DND-41 (cell line): ENCODE measurements around the gene RIF1.

ENCODE experiments used
- ATAC-seq: fragments of 200-7000 bp; cut with Tn5 transposase; 3 replicates; pipeline ENCODE4 v1.9.1; 2021; ENCODE audit warnings: low read depth; ENCODE audit not compliant: insufficient read depth
- DNase-seq: peaks from one replicate; pipeline ENCODE4 v3.0.0-alpha.2; 2020
- H2AFZ ChIP-seq: 2 replicates; pipeline ENCODE4 v1.6.0; 2012; ENCODE audit warnings: low read depth, low read length
- H3K27ac ChIP-seq: 2 replicates; pipeline ENCODE4 v1.5.1; 2012; ENCODE audit warnings: low read length, inconsistent platforms
- H3K27me3 ChIP-seq: fragments of 200-600 bp; sonication (generic); 2 replicates; pipeline ENCODE4 v1.6.0; 2012; ENCODE audit warnings: low read length, mild to moderate bottlenecking, inconsistent platforms; ENCODE audit not compliant: insufficient read depth, poor library complexity
- H3K36me3 ChIP-seq: 2 replicates; pipeline ENCODE4 v1.5.1; 2012; ENCODE audit warnings: low read length, inconsistent platforms; ENCODE audit not compliant: insufficient read depth
- H3K4me1 ChIP-seq: 2 replicates; pipeline ENCODE4 v1.5.1; 2012; ENCODE audit warnings: mild to moderate bottlenecking, low read length; ENCODE audit not compliant: insufficient read depth
- H3K4me2 ChIP-seq: 2 replicates; pipeline ENCODE4 v1.6.0; 2012; ENCODE audit warnings: mild to moderate bottlenecking, moderate library complexity, low read length, inconsistent platforms; ENCODE audit not compliant: insufficient read depth
- H3K4me3 ChIP-seq, 2 experiments: fragments of 200-600 bp in 1 of 2; shearing (Covaris generic) in 1 of 2; 2 replicates each; pipeline ENCODE4 v1.5.1; 2012 to 2016; ENCODE audit warnings: inconsistent platforms in 2 of 2, low read length in 2 of 2, mild to moderate bottlenecking in 2 of 2, low read depth in 1 of 2, moderate library complexity in 1 of 2
- H3K79me2 ChIP-seq: 2 replicates; pipeline ENCODE4 v1.6.0; 2012; ENCODE audit warnings: low read length, inconsistent platforms; ENCODE audit not compliant: insufficient read depth
- H3K9ac ChIP-seq: 2 replicates; pipeline ENCODE4 v1.6.0; 2012; ENCODE audit warnings: low read depth, mild to moderate bottlenecking, inconsistent platforms, low read length, moderate library complexity
- H3K9me3 ChIP-seq: 2 replicates; pipeline ENCODE4 v1.5.1; 2012; ENCODE audit warnings: low read length, moderate library complexity, mild to moderate bottlenecking, inconsistent platforms; ENCODE audit not compliant: insufficient read depth, severe bottlenecking
- H4K20me1 ChIP-seq: 2 replicates; pipeline ENCODE4 v1.6.0; 2012; ENCODE audit warnings: low read length; ENCODE audit not compliant: insufficient read depth
- CTCF ChIP-seq: IDR thresholded peaks from 2 replicates; pipeline ENCODE4 v1.5.1; 2012; ENCODE audit warnings: borderline replicate concordance, low read length, moderate library complexity, mild to moderate bottlenecking; ENCODE audit not compliant: poor library complexity, severe bottlenecking; ENCODE audit errors: extremely low read depth
- EZH2 ChIP-seq: IDR thresholded peaks from 3 replicates; pipeline ENCODE4 v1.6.1; 2012; ENCODE audit warnings: borderline replicate concordance, low read depth, mild to moderate bottlenecking, moderate library complexity, low read length, inconsistent platforms; ENCODE audit not compliant: severe bottlenecking

Gene RIF1

GRCh38 chr2:151483546-151483945, 73.8 kb downstream of the RIF1 start:
- H3K4me2 ChIP-seq: no peak overlapping the region
- no peaks in the 10 kb centered on the region for H3K4me1 ChIP-seq
- ATAC-seq (0 out of 3 replicates have a peak, but pooled peaks have one; percentile 6), DNase-seq (no peak)
- TF ChIP-seq CTCF (no peak), EZH2 (no peak)
- H3K27ac ChIP-seq: no peak overlapping the region
- H3K27me3 ChIP-seq: no peaks in the 10 kb centered on the region
- peaks cover 6% of the 10 kb centered on the region; the same call in 1 of the 2 replicates for H4K20me1 ChIP-seq
- peaks cover 3% of the 10 kb centered on the region; the same call in 1 of the 2 replicates for H3K79me2 ChIP-seq
- no peaks in the 10 kb centered on the region for H3K9me3 ChIP-seq
- H3K36me3 ChIP-seq: peaks cover 62% of the 10 kb centered on the region
- H2AFZ ChIP-seq: no peak overlapping the region
- H3K4me3 ChIP-seq: no peak overlapping the region
- no peak overlapping the region for H3K9ac ChIP-seq

GRCh38 chr2:151484100-151484499, 74.4 kb downstream of the RIF1 start:
- Histone ChIP-seq H3K27ac (no peak overlapping the region), H3K79me2 (no peaks in the 10 kb centered on the region; the same call in 1 of the 2 replicates), H3K9me3 (no peaks in the 10 kb centered on the region), H3K4me3 (no peak overlapping the region), H3K27me3 (no peaks in the 10 kb centered on the region), H3K4me2 (no peak overlapping the region), H3K36me3 (peaks cover 56% of the 10 kb centered on the region), H4K20me1 (peaks cover 6% of the 10 kb centered on the region; the same call in 1 of the 2 replicates), H2AFZ (no peak overlapping the region), H3K9ac (no peak overlapping the region), H3K4me1 (no peaks in the 10 kb centered on the region)
- TF ChIP-seq CTCF (no peak), EZH2 (no peak)
- no peak for DNase-seq
- no peak for ATAC-seq

- DNase-seq: no peak
- H3K27ac ChIP-seq: no peak overlapping the region
- peaks cover 39% of the 10 kb centered on the region for H3K36me3 ChIP-seq
Measured at GRCh38 chr2:151486053-151486452, 76.4 kb downstream of the RIF1 start.

More at GRCh38 chr2:151486053-151486452, 76.4 kb downstream of the RIF1 start:
- no peak for ATAC-seq
- no peaks in the 10 kb centered on the region; the same call in 1 of the 2 replicates for H3K79me2 ChIP-seq
- no peaks in the 10 kb centered on the region for H3K27me3 ChIP-seq
- TF ChIP-seq EZH2 (no peak), CTCF (no peak)
- no peaks in the 10 kb centered on the region for H3K9me3 ChIP-seq
- no peak overlapping the region for H2AFZ ChIP-seq
- no peak overlapping the region for H3K4me2 ChIP-seq
- H3K4me1 ChIP-seq: no peaks in the 10 kb centered on the region
- no peak overlapping the region for H3K4me3 ChIP-seq
- peaks cover 6% of the 10 kb centered on the region; the same call in 1 of the 2 replicates for H4K20me1 ChIP-seq
- no peak overlapping the region for H3K9ac ChIP-seq
